H9 (cell line): ENCODE results near the gene MOSMO. TPM values are rescaled to one million over a fixed set of nuclear protein-coding genes. Genes with fewer than 3 reads are reported as not detected.

Experiments
- DNase-seq: peaks from one replicate; pipeline ENCODE4 v3.0.0-alpha.2; 2017
- H2AFZ ChIP-seq: one replicate; pipeline ENCODE4 v1.6.1; 2013; ENCODE audit warnings: mild to moderate bottlenecking, low read length, control low read depth, moderate library complexity
- H2AK5ac ChIP-seq: 2 replicates; pipeline ENCODE4 v1.6.1; 2013; ENCODE audit warnings: low read length, control low read depth, mixed read lengths; ENCODE audit not compliant: insufficient read length
- H2BK120ac ChIP-seq: one replicate; pipeline ENCODE4 v1.6.1; 2013; ENCODE audit warnings: low read depth, mild to moderate bottlenecking, low read length, control low read depth, inconsistent platforms; ENCODE audit not compliant: poor library complexity, severe bottlenecking
- H2BK12ac ChIP-seq: 2 replicates; pipeline ENCODE4 v1.6.1; 2013; ENCODE audit warnings: low read length, control low read depth, mixed read lengths, low read depth; ENCODE audit not compliant: insufficient read length
- H2BK15ac ChIP-seq: 2 replicates; pipeline ENCODE4 v1.6.1; 2013; ENCODE audit warnings: low read depth, low read length, control low read depth
- H2BK20ac ChIP-seq: one replicate; pipeline ENCODE4 v1.6.1; 2013; ENCODE audit warnings: low read depth, mild to moderate bottlenecking, low read length, control low read depth, inconsistent platforms; ENCODE audit not compliant: poor library complexity, severe bottlenecking
- H2BK5ac ChIP-seq: 2 replicates; pipeline ENCODE4 v1.6.1; 2013; ENCODE audit warnings: low read length, control low read depth, mixed read lengths; ENCODE audit not compliant: insufficient read length
- H3K14ac ChIP-seq: 2 replicates; pipeline ENCODE4 v1.6.1; 2013; ENCODE audit warnings: low read length, control low read depth; ENCODE audit not compliant: insufficient read depth
- H3K18ac ChIP-seq: 2 replicates; pipeline ENCODE4 v1.6.1; 2013; ENCODE audit warnings: low read depth, mild to moderate bottlenecking, mixed read lengths, low read length, control low read depth; ENCODE audit not compliant: insufficient read length
- H3K23ac ChIP-seq: 2 replicates; pipeline ENCODE4 v1.6.1; 2013; ENCODE audit warnings: low read length, control low read depth, mixed read lengths, low read depth; ENCODE audit not compliant: insufficient read length
- H3K23me2 ChIP-seq: 2 replicates; pipeline ENCODE4 v1.6.1; 2013; ENCODE audit warnings: low read depth, mild to moderate bottlenecking, mixed read lengths, low read length, control low read depth; ENCODE audit not compliant: insufficient read length, poor library complexity, severe bottlenecking
- H3K27ac ChIP-seq: 2 replicates; pipeline ENCODE4 v1.5.1; 2013; ENCODE audit warnings: low read length, control low read depth, mixed read lengths, low read depth; ENCODE audit not compliant: insufficient read length
- H3K27me3 ChIP-seq: 2 replicates; pipeline ENCODE4 v1.6.1; 2013; ENCODE audit warnings: low read length, control low read depth, inconsistent platforms; ENCODE audit not compliant: insufficient read depth
- H3K4ac ChIP-seq: 2 replicates; pipeline ENCODE4 v1.6.1; 2013; ENCODE audit warnings: low read depth, mild to moderate bottlenecking, control low read depth, inconsistent platforms, low read length, moderate library complexity
- H3K4me1 ChIP-seq: 2 replicates; pipeline ENCODE4 v1.6.1; 2013; ENCODE audit warnings: low read length, control low read depth, inconsistent platforms; ENCODE audit not compliant: insufficient read depth
- H3K4me2 ChIP-seq: 2 replicates; pipeline ENCODE4 v1.6.1; 2013; ENCODE audit warnings: low read length, control low read depth, mixed read lengths; ENCODE audit not compliant: insufficient read length, insufficient read depth
- H3K56ac ChIP-seq: 2 replicates; pipeline ENCODE4 v1.6.1; 2013; ENCODE audit warnings: low read depth, mild to moderate bottlenecking, mixed read lengths, low read length, control low read depth; ENCODE audit not compliant: insufficient read length
- H3K79me1 ChIP-seq: 2 replicates; pipeline ENCODE4 v1.6.1; 2013; ENCODE audit warnings: low read depth, mild to moderate bottlenecking, moderate library complexity, low read length, control low read depth, inconsistent platforms; ENCODE audit not compliant: insufficient read depth, poor library complexity, severe bottlenecking
- H3K79me2 ChIP-seq: 2 replicates; pipeline ENCODE4 v1.6.1; 2013; ENCODE audit warnings: low read length, control low read depth, inconsistent platforms; ENCODE audit not compliant: insufficient read depth
- H3K9ac ChIP-seq: 2 replicates; pipeline ENCODE4 v1.6.1; 2013; ENCODE audit warnings: low read length, control low read depth, mixed read lengths; ENCODE audit not compliant: insufficient read length; ENCODE audit errors: extremely low read depth
- H3K9me3 ChIP-seq: one replicate; pipeline ENCODE4 v1.6.1; 2013; ENCODE audit warnings: low read depth, low read length, inconsistent platforms; ENCODE audit not compliant: control insufficient read depth
- H3T11ph ChIP-seq: one replicate; pipeline ENCODE4 v1.6.1; 2013; ENCODE audit warnings: mild to moderate bottlenecking, low read length, control low read depth, inconsistent platforms
- H4K20me1 ChIP-seq: one replicate; pipeline ENCODE4 v1.6.1; 2013; ENCODE audit not compliant: control insufficient read depth, insufficient read length, insufficient read depth
- H4K5ac ChIP-seq: 2 replicates; pipeline ENCODE4 v1.6.1; 2013; ENCODE audit warnings: low read depth, mild to moderate bottlenecking, mixed read lengths, low read length, control low read depth; ENCODE audit not compliant: insufficient read length
- H4K8ac ChIP-seq: replicated peaks from 2 replicates; pipeline ENCODE4 v1.6.1; 2013; ENCODE audit warnings: low read length, control low read depth, mixed read lengths, low read depth; ENCODE audit not compliant: insufficient read length
- H4K91ac ChIP-seq: 2 replicates; pipeline ENCODE4 v1.6.1; 2013; ENCODE audit warnings: low read depth, mild to moderate bottlenecking, moderate library complexity, mixed read lengths, low read length, control low read depth; ENCODE audit not compliant: insufficient read length
- H3K27ac Mint-ChIP-seq, 3 experiments: 2 replicates in 2 of 3; 3 replicates in 1 of 3; pipeline ENCODE4 v1.8.0; 2020 to 2021; ENCODE audit warnings: mixed read lengths in 3 of 3, mild to moderate bottlenecking in 1 of 3, moderate library complexity in 1 of 3
- H3K27me3 Mint-ChIP-seq: 2 replicates; pipeline ENCODE4 v1.8.0; 2021; ENCODE audit warnings: low read depth, mild to moderate bottlenecking, moderate library complexity, mixed read lengths
- H3K36me3 Mint-ChIP-seq, 3 experiments: 2 replicates in 2 of 3; 3 replicates in 1 of 3; pipeline ENCODE4 v1.8.0; 2020 to 2021; ENCODE audit warnings: low read depth in 3 of 3, mixed read lengths in 3 of 3; ENCODE audit not compliant: insufficient read depth in 1 of 3
- H3K4me1 Mint-ChIP-seq, 2 experiments: 2 replicates each; pipeline ENCODE4 v1.8.0; 2020; ENCODE audit warnings: mixed read lengths in 2 of 2
- H3K4me3 Mint-ChIP-seq, 2 experiments: 2 replicates in 1 of 2; 3 replicates in 1 of 2; pipeline ENCODE4 v1.8.0; 2020 to 2021; ENCODE audit warnings: mild to moderate bottlenecking in 2 of 2, mixed read lengths in 2 of 2, moderate library complexity in 1 of 2
- H3K9me3 Mint-ChIP-seq, 2 experiments: 2 replicates in 1 of 2; 3 replicates in 1 of 2; pipeline ENCODE4 v1.8.0; 2020; ENCODE audit warnings: mild to moderate bottlenecking in 2 of 2, mixed read lengths in 2 of 2, moderate library complexity in 1 of 2
- WGBS: extraction: QIAGEN DNeasy Blood & Tissue Kit; methylation state at CpG from one replicate; pipeline ENCODE4 v1.1.7; 2013; ENCODE audit warnings: missing lambda C conversion rate, low lambda C conversion rate, mixed read lengths; ENCODE audit not compliant: insufficient read length; ENCODE audit errors: extremely low coverage; 5-methylcytosine and 5-hydroxymethylcytosine counted together
- total RNA-seq: library from RNA; stranded (reverse); gene quantifications from 2 replicates; pipeline ENCODE4 v1.2.1, GENCODE V29; 2021
- TF ChIP-seq, protein P1 (sequence below): fragments of 200-600 bp; sonication (generic); conservative IDR thresholded peaks from 3 replicates; pipeline ENCODE4 v1.8.0; 2021; ENCODE audit warnings: antibody characterized with exemption, mild to moderate bottlenecking

The MOSMO gene
- total RNA-seq, 1 experiment from 2014 or later = 13.5 TPM

DNA sequence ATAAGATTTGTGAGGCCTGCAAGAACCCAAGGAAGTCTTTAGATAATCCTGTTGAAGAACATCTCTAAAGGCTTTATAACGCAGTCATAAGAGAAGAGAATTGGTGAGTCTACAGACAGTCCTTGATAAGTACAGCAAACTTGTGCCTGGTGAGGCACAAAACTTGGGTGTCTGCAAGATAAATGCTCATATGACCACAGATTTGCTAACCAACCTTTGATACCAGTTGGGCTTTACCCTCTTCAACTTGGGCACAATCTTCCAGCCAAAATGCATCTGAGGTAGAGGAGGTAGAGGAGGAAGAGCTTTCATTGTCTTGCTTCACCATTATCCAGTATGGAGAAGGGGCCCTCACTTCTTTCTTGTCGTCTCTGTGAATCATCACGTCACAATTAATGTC lies 23.8 kb upstream of the MOSMO start:
- Histone ChIP-seq H4K20me1 (no peaks in the 10 kb centered on the region), H3K4ac (no peak overlapping the region)
- no CpG with 5 or more reads among the region's 3 CpGs for WGBS

More for the DNA sequence above, 23.8 kb upstream of the MOSMO start:
- H3K27ac Mint-ChIP-seq = no peak overlapping the region
- Histone ChIP-seq H3K79me1 (no peaks in the 10 kb centered on the region), H3K23me2 (no peaks in the 10 kb centered on the region), H2AK5ac (no peak overlapping the region), H2BK12ac (no peak overlapping the region), H4K5ac (no peak overlapping the region), H3K27me3 (no peaks in the 10 kb centered on the region), H3K23ac (no peak overlapping the region), H3K27ac (no peak overlapping the region), H4K8ac (no peak overlapping the region), H2BK15ac (no peak overlapping the region), H3K79me2 (no peaks in the 10 kb centered on the region), H3K4me1 (no peaks in the 10 kb centered on the region), H2BK5ac (no peak overlapping the region), H3K14ac (no peak overlapping the region), H3K56ac (no peak overlapping the region), H3K9ac (no peak overlapping the region), H2BK20ac (no peak overlapping the region), H3K9me3 (no peaks in the 10 kb centered on the region), H4K91ac (no peak overlapping the region), H2BK120ac (no peak overlapping the region), H3K18ac (no peak overlapping the region), H2AFZ (no peak overlapping the region), H3T11ph (no peak overlapping the region), H3K4me2 (no peak overlapping the region)
- H3K4me3 Mint-ChIP-seq = no peak overlapping the region
- TF ChIP-seq, protein P1, sequence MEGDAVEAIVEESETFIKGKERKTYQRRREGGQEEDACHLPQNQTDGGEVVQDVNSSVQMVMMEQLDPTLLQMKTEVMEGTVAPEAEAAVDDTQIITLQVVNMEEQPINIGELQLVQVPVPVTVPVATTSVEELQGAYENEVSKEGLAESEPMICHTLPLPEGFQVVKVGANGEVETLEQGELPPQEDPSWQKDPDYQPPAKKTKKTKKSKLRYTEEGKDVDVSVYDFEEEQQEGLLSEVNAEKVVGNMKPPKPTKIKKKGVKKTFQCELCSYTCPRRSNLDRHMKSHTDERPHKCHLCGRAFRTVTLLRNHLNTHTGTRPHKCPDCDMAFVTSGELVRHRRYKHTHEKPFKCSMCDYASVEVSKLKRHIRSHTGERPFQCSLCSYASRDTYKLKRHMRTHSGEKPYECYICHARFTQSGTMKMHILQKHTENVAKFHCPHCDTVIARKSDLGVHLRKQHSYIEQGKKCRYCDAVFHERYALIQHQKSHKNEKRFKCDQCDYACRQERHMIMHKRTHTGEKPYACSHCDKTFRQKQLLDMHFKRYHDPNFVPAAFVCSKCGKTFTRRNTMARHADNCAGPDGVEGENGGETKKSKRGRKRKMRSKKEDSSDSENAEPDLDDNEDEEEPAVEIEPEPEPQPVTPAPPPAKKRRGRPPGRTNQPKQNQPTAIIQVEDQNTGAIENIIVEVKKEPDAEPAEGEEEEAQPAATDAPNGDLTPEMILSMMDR = no peak
- peaks cover 29 to 57% (median 43%) of the 10 kb centered on the region in 3 experiments; a peak in 6 of 7 replicates for H3K36me3 Mint-ChIP-seq
- no peak for DNase-seq
- no peaks in the 10 kb centered on the region for H3K27me3 Mint-ChIP-seq
- peaks cover 4 to 8% of the 10 kb centered on the region in 2 experiments for H3K4me1 Mint-ChIP-seq
- no peaks in the 10 kb centered on the region for H3K9me3 Mint-ChIP-seq
